SK-N-SH treated with all-trans-retinoic acid at 6 μM for 48 hours (cell line): ENCODE results near the gene PXMP2.

ENCODE experiments used
- ARNTL ChIP-seq: fragments of 450-650 bp; formaldehyde crosslinking; IDR thresholded peaks from 2 replicates; pipeline ENCODE4 v1.5.0; 2020; ENCODE audit warnings: low read depth, mild to moderate bottlenecking, moderate library complexity, borderline replicate concordance
- CREB5 ChIP-seq: fragments of 250-450 bp; sonication (Bioruptor Pico); IDR thresholded peaks from 2 replicates; pipeline ENCODE4 v1.5.1; 2020; ENCODE audit warnings: low read depth, mild to moderate bottlenecking, moderate library complexity
- CSDC2 ChIP-seq: fragments of 250-450 bp; sonication (Bioruptor Pico); IDR thresholded peaks from 2 replicates; pipeline ENCODE4 v1.5.0; 2020; ENCODE audit warnings: mild to moderate bottlenecking, moderate library complexity
- OSR1 ChIP-seq: fragments of 250-450 bp; sonication (Bioruptor Pico); IDR thresholded peaks from 2 replicates; pipeline ENCODE4 v1.8.0; 2022; ENCODE audit warnings: moderate library complexity, mild to moderate bottlenecking, inconsistent platforms
- PATZ1 ChIP-seq: fragments of 250-450 bp; sonication (Bioruptor Pico); IDR thresholded peaks from 2 replicates; pipeline ENCODE4 v1.8.0; 2020; ENCODE audit warnings: mild to moderate bottlenecking, moderate library complexity, borderline replicate concordance
- TOX ChIP-seq: fragments of 250-450 bp; sonication (Bioruptor Pico); IDR thresholded peaks from 2 replicates; pipeline ENCODE4 v1.8.0; 2021; ENCODE audit warnings: mild to moderate bottlenecking, moderate library complexity, borderline replicate concordance
- TSHZ2 ChIP-seq: fragments of 250-450 bp; sonication (Bioruptor Pico); IDR thresholded peaks from 2 replicates; pipeline ENCODE4 v1.5.0; 2020; ENCODE audit warnings: mild to moderate bottlenecking, moderate library complexity
- ZC3H10 ChIP-seq: fragments of 250-450 bp; sonication (Bioruptor Pico); IDR thresholded peaks from 2 replicates; pipeline ENCODE4 v1.5.1; 2021; ENCODE audit warnings: mild to moderate bottlenecking, moderate library complexity
- ZNF565 ChIP-seq: fragments of 450-650 bp; formaldehyde crosslinking; conservative IDR thresholded peaks from 2 replicates; pipeline ENCODE4 v1.5.0; 2020; ENCODE audit warnings: low read depth, mild to moderate bottlenecking, moderate library complexity
- ZNF8 ChIP-seq: fragments of 450-650 bp; formaldehyde crosslinking; IDR thresholded peaks from 2 replicates; pipeline ENCODE4 v1.5.0; 2020; ENCODE audit warnings: mild to moderate bottlenecking, moderate library complexity

- TF ChIP-seq ZC3H10 (CRISPR knock-in tag) (no peak), TSHZ2 (CRISPR knock-in tag) (no peak), PATZ1 (CRISPR knock-in tag) (no peak), ARNTL (CRISPR knock-in tag) (no peak), OSR1 (CRISPR knock-in tag) (no peak), ZNF8 (no peak), CSDC2 (CRISPR knock-in tag) (no peak), TOX (CRISPR knock-in tag) (no peak), CREB5 (CRISPR knock-in tag) (no peak), ZNF565 (no peak)
These were observed 11.0 kb downstream of the PXMP2 start for GRCh38 chr12:132698341-132698740.
